NK-92 treated with Interleukin-12 subunit alpha and Interleukin-12 subunit beta, amount 100 ng/mL, for 24 hours (cell line): ENCODE results near the gene IFNW1.

Experiments
- DNase-seq: peaks from one replicate; lab custom pipeline; 2025; lab: John Stamatoyannopoulos, UW

The IFNW1 gene

DNA sequence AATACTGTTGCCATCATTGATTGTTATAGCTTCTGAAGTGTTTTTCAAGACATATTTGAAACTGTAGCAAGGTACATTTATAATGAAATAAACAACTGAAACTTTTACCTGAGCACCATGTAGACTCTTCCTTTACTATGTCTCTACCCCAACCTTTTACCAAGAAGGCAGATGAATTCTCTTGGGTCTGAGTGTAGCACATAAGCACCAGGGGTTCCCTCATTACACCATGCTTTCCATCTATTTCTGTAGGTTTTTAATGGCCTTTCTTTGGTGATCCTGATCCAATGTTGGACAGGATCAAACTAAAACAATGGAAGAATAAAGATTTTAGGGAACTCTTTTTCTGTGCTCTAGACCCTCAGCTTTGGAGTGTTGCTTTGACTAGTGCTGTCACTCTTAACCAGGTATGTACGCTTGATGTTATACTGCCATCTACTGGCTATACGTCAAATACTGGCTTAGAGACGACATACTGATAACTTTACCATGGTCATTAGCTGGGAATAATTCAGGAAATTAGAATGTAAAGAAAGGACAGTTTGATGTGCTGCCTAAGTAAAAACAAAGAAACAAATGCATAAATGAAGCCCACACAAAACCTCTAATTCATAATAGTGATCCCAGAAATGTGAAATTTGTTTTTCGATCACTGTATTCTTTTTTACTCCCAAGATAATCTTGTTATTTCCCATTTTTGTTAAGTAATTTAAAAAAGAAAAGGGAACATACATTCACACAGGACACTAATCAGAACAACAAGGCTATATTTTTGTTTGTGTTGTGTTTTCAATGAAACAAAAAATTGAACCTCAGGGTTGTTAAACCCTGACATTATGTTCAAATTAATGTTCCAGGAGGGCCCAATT, 30.7 kb downstream of the IFNW1 start:
- DNase-seq = no peak

DNA sequence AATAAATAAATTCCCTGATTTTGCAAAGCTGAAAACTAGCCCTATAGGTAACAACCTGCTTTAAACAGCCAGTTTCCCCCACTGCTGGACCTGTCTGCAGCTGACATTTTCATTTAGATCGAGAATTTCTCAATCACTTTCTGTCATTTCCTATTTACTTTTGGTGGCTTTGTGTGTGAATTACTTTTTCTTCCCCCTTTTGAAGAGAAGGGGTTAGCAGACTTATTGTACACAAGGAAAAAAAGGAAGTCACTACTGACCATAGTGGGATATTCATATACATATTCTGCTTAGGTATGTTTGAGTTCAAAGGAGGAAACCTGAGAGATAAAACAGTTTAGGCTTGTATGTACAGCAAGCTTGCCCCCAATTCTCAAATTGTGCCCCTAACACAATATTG, 36.8 kb downstream of the IFNW1 start:
- no peak for DNase-seq

DNA sequence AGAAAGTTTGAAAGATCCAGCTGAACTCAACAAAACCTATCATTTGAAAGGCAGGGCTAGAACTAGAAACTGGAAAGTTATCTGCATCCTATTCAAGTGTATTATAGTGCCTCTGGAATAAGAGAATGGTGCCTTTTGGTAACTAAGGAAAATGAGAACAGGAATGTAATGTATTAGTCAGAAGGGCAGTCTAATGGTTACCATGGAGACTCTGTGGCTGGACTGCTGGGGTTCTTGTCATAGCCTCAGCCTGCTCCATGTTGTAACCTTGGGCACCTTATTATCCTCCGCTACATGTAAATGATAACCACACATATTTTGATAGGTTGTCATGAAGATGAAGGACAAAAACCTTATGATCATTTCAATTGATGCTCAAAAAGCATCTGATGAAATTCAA, 39.3 kb downstream of the IFNW1 start:
- no peak for DNase-seq

DNA sequence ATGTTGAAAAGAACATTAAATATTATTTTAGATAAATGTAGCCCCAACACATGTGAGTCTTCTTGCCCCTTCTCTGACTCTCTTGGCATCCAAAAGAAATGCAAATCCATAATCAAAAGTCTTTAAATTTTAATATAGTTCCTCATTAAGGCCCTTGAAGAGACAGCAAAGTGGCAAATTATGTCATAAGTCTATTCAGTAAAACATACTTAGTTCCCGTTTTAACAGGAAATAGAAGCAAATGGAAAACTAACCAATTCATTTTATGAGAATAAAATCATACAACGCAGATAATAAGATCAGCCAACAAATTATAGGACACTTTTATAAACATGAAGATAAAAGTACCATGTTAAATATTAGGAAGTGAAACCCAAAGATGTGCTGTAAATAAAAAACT, 43.8 kb downstream of the IFNW1 start:
- DNase-seq = no peak

DNA sequence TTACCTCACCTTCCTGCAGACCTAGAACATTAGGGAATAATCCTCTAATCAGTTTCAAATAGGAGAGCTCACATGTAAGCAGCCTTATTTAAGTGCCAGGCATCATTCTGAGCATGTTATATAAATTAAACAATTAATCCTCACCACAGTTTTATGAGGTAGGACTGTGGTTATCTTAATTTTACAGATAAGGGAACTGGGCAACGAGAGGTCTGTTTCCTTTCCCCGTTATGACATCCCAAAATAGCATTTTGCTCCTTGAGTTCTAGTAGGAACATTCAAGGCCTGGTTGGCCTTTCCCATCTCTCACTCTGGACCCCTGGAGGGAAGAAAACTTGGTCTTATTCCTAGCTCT, 44.8 kb downstream of the IFNW1 start:
- DNase-seq = no peak

DNA sequence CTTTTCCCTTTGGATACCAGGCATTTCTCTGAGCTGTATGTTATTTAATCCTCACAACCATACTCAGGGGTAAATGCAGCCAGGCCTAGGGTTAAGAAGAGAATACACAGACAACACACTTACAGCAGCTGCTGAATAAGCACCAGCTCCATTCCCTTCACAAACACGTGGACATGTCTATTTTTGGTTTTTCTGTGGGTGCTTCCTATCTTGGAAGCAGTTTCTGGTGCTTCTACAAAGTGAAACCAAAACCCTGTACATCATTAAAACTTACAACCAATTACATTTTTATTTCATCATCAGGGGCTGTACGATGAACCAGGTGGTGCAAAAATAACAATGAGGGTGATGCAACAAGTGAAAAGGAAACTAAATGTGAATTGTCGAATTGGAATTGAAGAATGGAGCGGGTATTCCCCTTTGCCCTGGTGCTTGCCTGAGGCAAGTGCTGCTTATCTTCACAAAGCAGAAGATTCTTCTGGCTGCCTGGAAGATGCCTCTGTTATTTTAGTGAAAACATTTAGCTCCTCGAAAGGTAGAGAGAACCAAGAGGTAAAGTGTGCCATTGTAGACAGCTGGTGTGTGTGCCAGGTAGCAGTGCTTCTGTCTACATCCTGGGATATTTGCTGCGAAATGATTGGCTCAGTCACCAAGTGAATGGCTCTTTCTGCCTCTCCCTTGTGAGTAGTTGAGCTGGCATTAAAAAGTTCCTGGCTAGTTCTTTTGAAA, 45.3 kb downstream of the IFNW1 start:
- no peak for DNase-seq

DNA sequence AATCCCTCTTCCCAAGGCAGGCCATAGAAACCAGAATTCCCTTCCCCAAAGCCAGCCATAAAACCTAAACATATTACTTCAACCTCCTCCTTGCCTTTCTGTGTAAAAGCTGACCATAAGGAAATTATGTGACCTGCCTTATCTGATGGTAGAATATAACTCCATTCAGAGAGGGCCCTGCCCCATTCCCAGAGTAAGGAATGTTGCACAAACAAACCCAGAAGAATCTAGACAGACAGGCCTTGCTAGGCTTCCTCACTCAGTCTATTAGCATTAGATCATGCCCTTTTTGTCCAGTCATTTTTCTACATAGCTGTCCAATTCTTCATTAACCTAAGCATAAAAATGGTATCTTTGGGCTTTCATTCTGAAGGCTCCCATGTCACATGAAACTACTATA, 46.1 kb downstream of the IFNW1 start:
- DNase-seq = no peak
